Raji (cell line): ENCODE measurements around the gene LUC7L3.

Experiments
- POLR2A ChIP-seq: IDR thresholded peaks from 2 replicates; pipeline ENCODE4 v1.6.1; 2011; ENCODE audit warnings: low read depth, low read length, control low read depth; ENCODE audit not compliant: insufficient read depth

LUC7L3 gene

DNA sequence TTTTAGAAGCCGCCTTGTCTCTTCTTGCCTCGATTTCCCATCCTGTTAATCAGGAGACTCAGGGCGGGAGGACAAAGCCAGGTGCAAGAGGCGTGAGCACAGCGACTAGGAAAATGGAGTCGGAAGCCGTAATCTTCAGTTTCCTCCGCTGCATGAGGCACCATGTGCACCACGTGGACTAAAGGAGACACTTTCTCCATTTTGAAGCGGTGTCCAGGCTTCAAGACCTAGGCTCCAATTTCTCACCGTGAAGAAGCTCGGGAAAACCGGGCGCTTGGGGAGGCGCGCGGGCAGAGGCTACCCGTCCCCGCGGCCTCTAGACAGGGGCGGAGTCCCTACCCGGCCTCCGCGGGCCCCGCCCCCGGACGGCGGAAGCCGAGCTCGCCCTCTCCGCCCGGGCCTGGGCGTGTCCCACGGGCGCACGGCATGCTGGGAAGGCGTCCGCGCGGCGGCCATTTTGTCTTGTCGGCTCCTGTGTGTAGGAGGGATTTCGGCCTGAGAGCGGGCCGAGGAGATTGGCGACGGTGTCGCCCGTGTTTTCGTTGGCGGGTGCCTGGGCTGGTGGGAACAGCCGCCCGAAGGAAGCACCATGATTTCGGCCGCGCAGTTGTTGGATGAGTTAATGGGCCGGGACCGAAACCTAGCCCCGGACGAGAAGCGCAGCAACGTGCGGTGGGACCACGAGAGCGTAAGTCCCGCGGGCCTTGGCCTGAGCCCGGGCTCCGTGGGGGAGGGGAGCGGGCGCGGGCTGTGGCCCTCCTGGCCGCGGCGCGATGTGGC, at the start of gene LUC7L3:
TSS of gene LUC7L3 (plus strand) at position 460 of the 780 bp plus-strand sequence. CDS start at position 590, 130 bp downstream.
- TF ChIP-seq POLR2A, result peak; percentile 95

- TF ChIP-seq POLR2A, result no peak
Observed at GRCh38 chr17:50672071-50672470, 47.3 kb upstream of the LUC7L3 start.

GRCh38 chr17:50672831-50673551, 46.4 kb upstream of the LUC7L3 start:
- TF ChIP-seq POLR2A, result no peak

- TF ChIP-seq POLR2A, result no peak
Observed at GRCh38 chr17:50675190-50675589, 44.2 kb upstream of the LUC7L3 start.

- no peak for TF ChIP-seq POLR2A
Observed at GRCh38 chr17:50675627-50676026, 43.8 kb upstream of the LUC7L3 start.

GRCh38 chr17:50676065-50676975, 43.1 kb upstream of the LUC7L3 start:
- TF ChIP-seq POLR2A, result no peak

GRCh38 chr17:50677851-50678375, 41.5 kb upstream of the LUC7L3 start:
- no peak for TF ChIP-seq POLR2A

GRCh38 chr17:50679008-50679544, 40.3 kb upstream of the LUC7L3 start:
- no peak for TF ChIP-seq POLR2A

DNA sequence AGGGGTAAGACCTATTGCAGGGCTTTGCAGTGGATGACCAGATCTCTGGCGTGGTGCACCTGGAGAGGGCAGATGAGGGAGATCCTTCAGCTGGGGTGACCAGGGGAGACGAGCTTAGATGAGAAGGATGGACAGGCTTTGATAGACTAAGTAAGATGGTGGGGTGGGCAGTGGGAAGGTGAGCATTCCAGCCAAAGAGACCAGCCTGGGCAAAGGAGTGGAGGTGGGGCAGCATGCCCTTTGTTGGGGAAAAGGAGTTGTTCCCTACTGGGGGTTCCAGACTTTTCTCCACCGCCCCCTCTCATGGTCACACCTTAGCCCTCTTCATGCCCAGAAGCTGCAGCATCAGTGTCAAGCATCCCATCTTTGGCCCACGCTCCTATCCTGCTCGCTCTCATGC, 39.3 kb upstream of the LUC7L3 start:
- TF ChIP-seq POLR2A, result no peak

GRCh38 chr17:50681263-50682200, 37.9 kb upstream of the LUC7L3 start:
- no peak for TF ChIP-seq POLR2A

DNA sequence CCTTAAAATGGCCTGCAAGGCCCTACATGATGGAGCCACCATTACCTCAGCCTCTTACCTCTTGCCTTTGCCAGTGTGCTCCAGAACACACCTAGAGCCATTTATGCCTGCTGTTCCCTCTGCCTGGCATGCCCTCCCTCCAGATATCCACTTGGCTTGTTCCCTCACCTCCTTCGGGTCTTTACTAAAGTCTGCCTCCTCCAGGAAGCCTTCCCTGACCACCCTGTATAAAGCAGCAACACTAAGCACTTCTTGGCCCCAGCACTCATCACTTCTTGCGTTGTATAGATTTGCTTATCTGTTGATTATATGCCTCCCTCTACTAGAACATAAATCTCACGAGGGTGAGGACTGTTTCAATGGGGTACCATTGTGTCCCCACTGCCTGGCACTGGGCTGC, 37.0 kb upstream of the LUC7L3 start:
- TF ChIP-seq POLR2A, result no peak

DNA sequence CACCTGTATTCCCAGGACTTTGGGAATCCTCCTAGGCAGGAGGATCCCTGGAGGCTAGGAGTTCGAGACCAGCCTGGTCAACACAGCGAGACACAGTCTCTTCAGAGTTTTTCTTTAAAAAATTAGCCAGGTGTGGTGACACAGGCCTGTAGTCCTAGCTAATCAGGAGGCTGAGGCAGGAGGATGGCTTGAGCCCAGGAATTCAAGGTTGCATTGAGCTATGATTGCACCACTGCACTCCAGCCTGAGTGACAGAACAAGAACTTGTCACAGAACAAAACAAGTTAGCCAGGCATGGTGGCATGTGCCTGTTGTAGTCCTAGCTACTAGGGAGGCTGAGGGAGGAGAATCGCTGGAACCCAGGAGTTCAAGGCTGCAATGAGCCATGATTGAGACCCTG, 36.5 kb upstream of the LUC7L3 start:
- TF ChIP-seq POLR2A, result no peak

DNA sequence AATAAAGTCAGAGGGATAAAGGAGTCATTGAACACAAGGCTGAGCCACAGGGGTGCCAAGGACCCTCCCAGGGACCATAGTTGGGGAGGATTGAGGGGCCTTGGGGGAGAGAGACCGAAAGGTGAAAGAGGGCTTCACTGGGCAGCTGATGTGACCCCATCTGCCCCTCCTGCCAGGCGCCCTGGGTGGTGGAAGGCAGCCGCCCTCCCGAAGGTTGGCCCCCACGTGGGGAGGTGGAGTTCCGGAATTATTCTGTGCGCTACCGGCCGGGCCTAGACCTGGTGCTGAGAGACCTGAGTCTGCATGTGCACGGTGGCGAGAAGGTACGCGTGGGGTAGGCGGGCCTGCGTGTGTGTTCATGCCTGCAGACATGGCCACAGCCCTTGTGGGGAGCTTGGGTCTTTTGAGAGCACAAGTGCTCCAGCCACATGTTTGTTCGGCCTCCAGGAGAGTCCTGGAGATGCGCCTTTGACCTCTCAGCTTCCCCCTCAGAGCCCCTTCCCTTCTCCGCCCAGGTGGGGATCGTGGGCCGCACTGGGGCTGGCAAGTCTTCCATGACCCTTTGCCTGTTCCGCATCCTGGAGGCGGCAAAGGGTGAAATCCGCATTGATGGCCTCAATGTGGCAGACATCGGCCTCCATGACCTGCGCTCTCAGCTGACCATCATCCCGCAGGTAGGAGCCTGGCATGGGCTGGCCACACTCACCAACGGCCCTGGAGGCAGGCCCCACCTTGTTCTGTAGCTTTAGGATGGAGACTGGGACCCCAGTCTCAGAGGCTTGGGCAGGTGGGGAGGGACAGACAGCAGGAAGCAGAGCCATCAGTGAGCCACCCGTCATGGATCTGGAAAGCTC, 35.7 kb upstream of the LUC7L3 start:
- no peak for TF ChIP-seq POLR2A
